Heart left ventricle (tissue), 16 donors: ENCODE results near the gene VGLL4. TPM values are rescaled to one million over a fixed set of nuclear protein-coding genes. Genes with fewer than 3 reads are reported as not detected.

Experiments used
- ATAC-seq, 4 donors: fragments of 200-7000 bp; cut with Tn5 transposase; one replicate each; pipeline ENCODE4 v1.9.1; 2020 to 2022; ENCODE audit warnings: moderate library complexity in 4 of 4, mild to moderate bottlenecking in 3 of 4, moderate number of reproducible peaks in 1 of 4
- DNase-seq, 5 donors: peaks; one replicate each; pipeline ENCODE4 v3.0.0-alpha.2; 2020
- H3K27ac ChIP-seq, 12 donors: fragments of 200-600 bp; sonication (generic) in 4 of 12; one replicate each; pipeline versions ENCODE4 v1.5.0 to v1.8.0; 2016 to 2022; ENCODE audit warnings: mild to moderate bottlenecking in 2 of 12
- H3K27me3 ChIP-seq, 9 donors: fragments of 200-600 bp; sonication (generic) in 2 of 9; one replicate each; pipeline versions ENCODE4 v1.5.1 to v1.8.0; 2016 to 2022; ENCODE audit warnings: mild to moderate bottlenecking in 3 of 9
- H3K36me3 ChIP-seq, 9 donors: fragments of 200-600 bp; sonication (generic) in 2 of 9; one replicate each; pipeline versions ENCODE4 v1.5.0 to v1.8.0; 2018 to 2022; ENCODE audit warnings: mild to moderate bottlenecking in 2 of 9
- H3K4me1 ChIP-seq, 12 donors: fragments of 200-600 bp; sonication (generic) in 4 of 12; one replicate each; pipeline versions ENCODE4 v1.5.0 to v1.8.0; 2016 to 2022; ENCODE audit warnings: mild to moderate bottlenecking in 3 of 12
- H3K4me3 ChIP-seq, 12 donors: fragments of 200-600 bp; sonication (generic) in 4 of 12; one replicate each; pipeline versions ENCODE4 v1.5.0 to v1.8.0; 2017 to 2022; ENCODE audit warnings: mild to moderate bottlenecking in 9 of 12, moderate library complexity in 4 of 12
- H3K9me3 ChIP-seq, 12 donors: fragments of 200-600 bp; sonication (generic) in 4 of 12; one replicate each; pipeline versions ENCODE4 v1.5.0 to v1.8.0; 2016 to 2022; ENCODE audit warnings: mild to moderate bottlenecking in 1 of 12
- CTCF ChIP-seq, 12 donors: fragments of 200-600 bp; sonication (generic) in 4 of 12; IDR thresholded peaks; one replicate each; pipeline versions ENCODE4 v1.5.0 to v1.8.0; 2018 to 2022; ENCODE audit warnings: antibody characterized with exemption in 12 of 12, mild to moderate bottlenecking in 5 of 12
- POLR2A ChIP-seq, 2 donors: fragments of 450-650 bp; IDR thresholded peaks; one replicate each; pipeline ENCODE4 v1.6.1; 2017; ENCODE audit warnings: antibody characterized with exemption in 2 of 2, mild to moderate bottlenecking in 2 of 2, moderate library complexity in 2 of 2
- WGBS, 4 donors: extraction: QIAGEN DNeasy Blood & Tissue Kit in 2 of 4; methylation state at CpG; one replicate each; pipeline versions ENCODE4 v1.1.5 to v1.1.7; 2013 to 2018; 5-methylcytosine and 5-hydroxymethylcytosine counted together
- intact Hi-C, 10 donors: fragments of 100-400 bp; cut with DNase I; formaldehyde crosslinking; loops; one replicate each; pipeline versions ENCODE4 v1.11.1 to v1.14.2; 2022
- polyA plus RNA-seq, 2 donors: library from polyadenylated mRNA; stranded (reverse); fragments of 200-250 nt; gene quantifications; one replicate each; pipeline ENCODE4 v1.2.3, GENCODE V29; 2013
- total RNA-seq, 9 donors: library from RNA; depleted of rRNA in 2 of 9; stranded (reverse); fragments of >200 nt in 2 of 9; fragmentation: NEBNext Ultra II Directional in 3 of 9; extraction: Animal tissue kit (Norgen Biotek cat#: 25700) in 3 of 9; gene quantifications; one replicate each; pipeline versions ENCODE4 v1.1.0 to v1.2.4, GENCODE V29; 2016 to 2023
- donor health status: ischemic (EF 13 %, LVEDD 7.1; RV severe dilation, severe dysfunction).
- donor health status: healthy with polysubstance abuse.
- donor health status: DM: no; HTN: yes; CAD: no.
- donor health status: DM: no; HTN: no; CAD: no.
- donor health status: ischemic (EF 25% LVEDD 6.9; RV normal size, moderate dysfunction).
- donor health status: ischemic (EF 25% LVEDD 5.7; RV mildly dilated, moderate dysfunction).
- donor health status: healthy.
- donor health status: DM: yes; HTN: yes; CAD: no.
- donor health status: ischemic (EF 35%, LVEDD 5.7; RV mildly dilated, moderate dysfunction).
- donor health status: nonischemic (EF 11% LVEDD 7.7; RV severe dilation, severe dysfunction).
- donor health status: DM: yes; HTN: yes; CAD: no.
- donor health status: PGD.
- donor health status: ischemic (EF 29% LVEDD 5.4; RV normal size, mild dysfunction).
- donor health status: nonischemic (EF 23%, LVEDD 6.1; RV moderate dilation, normal function).

VGLL4 gene
- total and polyA plus RNA-seq, 11 donors = 24.0 to 40.4 (median 27.0) TPM

GRCh38 chr3:11660242-11660641, 16.5 kb upstream of the VGLL4 start:
- H3K36me3 ChIP-seq = no peaks in the 10 kb centered on the region
- peaks cover 0 to 6% (median 0%) of the 10 kb centered on the region in 12 donors for H3K9me3 ChIP-seq
- TF ChIP-seq CTCF (IDR thresholded peaks at IDR 0.05) (no peak), POLR2A (IDR thresholded peaks at IDR 0.05) (no peak)
- H3K27me3 ChIP-seq = no peaks in the 10 kb centered on the region
- no peak for ATAC-seq
- no peak for DNase-seq
- peaks cover 0 to 38% (median 12%) of the 10 kb centered on the region in 12 donors for H3K4me1 ChIP-seq
- 49 to 66% (median 58%) methylated on average over 3 of the region's 3 CpGs for WGBS, 4 donors
- no peak overlapping the region for H3K27ac ChIP-seq
- H3K4me3 ChIP-seq = no peak overlapping the region
- intact Hi-C loops = loop anchor here in 2 of 10 donors (5.0 kb wide), 1 partner anchor 57 kb away; no protein-coding TSS in a partner anchor

GRCh38 chr3:11658180-11658579, 14.5 kb upstream of the VGLL4 start:
- 58 to 66% (median 60%) methylated on average over 5 of the region's 5 CpGs for WGBS, 4 donors
- ATAC-seq = no peak
- DNase-seq = no peak

GRCh38 chr3:11655196-11655928, 11.6 kb upstream of the VGLL4 start:
- no peak for DNase-seq
- no peaks in the 10 kb centered on the region for H3K9me3 ChIP-seq
- H3K27me3 ChIP-seq = no peaks in the 10 kb centered on the region
- TF ChIP-seq POLR2A (IDR thresholded peaks at IDR 0.05) = no peak
- TF ChIP-seq CTCF (IDR thresholded peaks at IDR 0.05) = peak in 4 of 12 donors; percentile 9 to 26 (median 20)
- intact Hi-C loops = loop anchor here in 9 of 10 donors (5.0 to 10.0 kb wide), 4 partner anchors 147 to 181 kb away; no protein-coding TSS in a partner anchor
- no peak overlapping the region for H3K27ac ChIP-seq
- H3K4me3 ChIP-seq = no peak overlapping the region
- H3K4me1 ChIP-seq = peaks cover 0 to 18% (median 4%) of the 10 kb centered on the region in 12 donors
- ATAC-seq = no peak
- 70 to 80% (median 76%) methylated on average over 13 of the region's 13 CpGs for WGBS, 4 donors
- H3K36me3 ChIP-seq = no peaks in the 10 kb centered on the region

More at GRCh38 chr3:11658180-11658579, 14.5 kb upstream of the VGLL4 start:
- H3K36me3 ChIP-seq = no peaks in the 10 kb centered on the region
- no peak overlapping the region for H3K4me3 ChIP-seq
- intact Hi-C loops = loop anchor here in 9 of 10 donors (5.0 to 10.0 kb wide), 4 partner anchors 144 to 183 kb away; no protein-coding TSS in a partner anchor
- peaks cover 0 to 38% (median 12%) of the 10 kb centered on the region in 12 donors for H3K4me1 ChIP-seq
- peaks cover 0 to 6% (median 0%) of the 10 kb centered on the region in 12 donors for H3K9me3 ChIP-seq
- no peaks in the 10 kb centered on the region for H3K27me3 ChIP-seq
- TF ChIP-seq POLR2A (IDR thresholded peaks at IDR 0.05) = no peak
- TF ChIP-seq CTCF (IDR thresholded peaks at IDR 0.05) = no peak
- H3K27ac ChIP-seq = no peak overlapping the region

GRCh38 chr3:11654166-11654565, 10.5 kb upstream of the VGLL4 start:
- no peak overlapping the region for H3K4me3 ChIP-seq
- H3K36me3 ChIP-seq = no peaks in the 10 kb centered on the region
- no peak for DNase-seq
- WGBS, 4 donors = 88 to 90% (median 88%) methylated on average over 4 of the region's 4 CpGs
- no peak overlapping the region for H3K27ac ChIP-seq
- no peak for ATAC-seq
- intact Hi-C loops = loop anchor here in 2 of 10 donors (5.0 to 10.0 kb wide), 3 partner anchors 151 to 267 kb away; no protein-coding TSS in a partner anchor
- H3K27me3 ChIP-seq = no peaks in the 10 kb centered on the region
- H3K9me3 ChIP-seq = no peaks in the 10 kb centered on the region
- TF ChIP-seq CTCF (IDR thresholded peaks at IDR 0.05) (no peak), POLR2A (IDR thresholded peaks at IDR 0.05) (no peak)
- H3K4me1 ChIP-seq = peaks cover 0 to 14% (median 4%) of the 10 kb centered on the region in 12 donors
